Osteoblast (primary cell): ENCODE data around the gene AGMO. TPM values are rescaled to one million over a fixed set of nuclear protein-coding genes. Genes with fewer than 3 reads are reported as not detected.

Experiments
- DNase-seq: peaks from one replicate; pipeline ENCODE4 v3.0.0; 2011; ENCODE audit warnings: low spot score, mixed read lengths; ENCODE audit not compliant: insufficient read length; ENCODE audit errors: missing footprints
- H2AFZ ChIP-seq: 2 replicates; pipeline ENCODE4 v1.6.0; 2011; ENCODE audit warnings: mild to moderate bottlenecking, low read length
- H3K27ac ChIP-seq: 2 replicates; pipeline ENCODE4 v1.5.1; 2011; ENCODE audit warnings: mild to moderate bottlenecking, low read depth, low read length, moderate library complexity
- H3K27me3 ChIP-seq: 2 replicates; pipeline ENCODE4 v1.6.0; 2012; ENCODE audit warnings: mild to moderate bottlenecking, control low read depth, inconsistent platforms, low read length, moderate library complexity; ENCODE audit not compliant: insufficient read depth
- H3K36me3 ChIP-seq: 2 replicates; pipeline ENCODE4 v1.5.1; 2011; ENCODE audit warnings: mild to moderate bottlenecking, low read length, control low read depth, moderate library complexity; ENCODE audit not compliant: insufficient read depth
- H3K4me1 ChIP-seq: 2 replicates; pipeline ENCODE4 v1.5.1; 2011; ENCODE audit warnings: mild to moderate bottlenecking, low read length, control low read depth, moderate library complexity; ENCODE audit not compliant: insufficient read depth
- H3K4me2 ChIP-seq: 2 replicates; pipeline ENCODE4 v1.6.0; 2011; ENCODE audit warnings: mild to moderate bottlenecking, low read length; ENCODE audit not compliant: insufficient read depth
- H3K4me3 ChIP-seq: fragments of 200-600 bp; sonication (generic); 3 replicates; pipeline ENCODE4 v1.5.1; 2012; ENCODE audit warnings: mild to moderate bottlenecking, low read length, inconsistent platforms; ENCODE audit not compliant: insufficient read depth
- H3K79me2 ChIP-seq: 2 replicates; pipeline ENCODE4 v1.6.0; 2012; ENCODE audit warnings: mild to moderate bottlenecking, low read length, control low read depth, inconsistent platforms; ENCODE audit not compliant: insufficient read depth
- H3K9me3 ChIP-seq: 2 replicates; pipeline ENCODE4 v1.5.1; 2011; ENCODE audit warnings: low read depth, low read length, control low read depth
- H4K20me1 ChIP-seq: 2 replicates; pipeline ENCODE4 v1.6.0; 2012; ENCODE audit warnings: mild to moderate bottlenecking, low read length, control low read depth; ENCODE audit not compliant: insufficient read depth
- total RNA-seq: library from RNA; depleted of rRNA; stranded (reverse); fragments of >200 nt; gene quantifications from 2 replicates; pipeline ENCODE4 v1.2.3, GENCODE V29; 2012
- TF ChIP-seq, protein P1 (sequence below): IDR thresholded peaks from 2 replicates; pipeline ENCODE4 v1.5.1; 2011; ENCODE audit warnings: mild to moderate bottlenecking, low read depth, low read length, moderate library complexity; ENCODE audit errors: extremely low read depth

Gene AGMO
- total RNA-seq, 1 donor = under 0.01 TPM

DNA sequence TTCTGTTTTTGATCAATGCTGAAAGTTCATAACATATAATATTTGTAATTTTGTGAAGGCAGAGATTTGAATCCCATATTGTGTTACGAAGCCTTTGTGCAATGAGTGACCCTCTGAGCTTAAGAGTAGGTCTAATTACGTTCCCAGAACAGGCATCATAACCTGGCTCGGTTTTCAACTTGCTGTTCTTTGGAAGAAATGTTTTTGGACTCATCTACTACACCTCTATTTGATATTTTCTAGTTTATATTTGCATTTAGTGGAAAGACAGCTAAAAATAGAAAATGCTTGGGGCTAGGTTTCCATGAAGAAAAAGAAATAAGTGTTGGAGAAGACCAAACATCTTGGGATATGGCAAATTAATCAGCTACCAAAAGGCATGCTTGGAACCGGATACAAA is 234.8 kb downstream of the AGMO start:
- Histone ChIP-seq H3K4me2 (no peak overlapping the region), H3K4me3 (no peak overlapping the region), H3K79me2 (no peaks in the 10 kb centered on the region), H3K9me3 (no peaks in the 10 kb centered on the region), H3K36me3 (no peaks in the 10 kb centered on the region), H3K27me3 (no peaks in the 10 kb centered on the region), H4K20me1 (no peaks in the 10 kb centered on the region), H3K4me1 (peaks cover 4% of the 10 kb centered on the region), H3K27ac (no peak overlapping the region), H2AFZ (no peak overlapping the region)
- DNase-seq = no peak
- TF ChIP-seq, protein P1, sequence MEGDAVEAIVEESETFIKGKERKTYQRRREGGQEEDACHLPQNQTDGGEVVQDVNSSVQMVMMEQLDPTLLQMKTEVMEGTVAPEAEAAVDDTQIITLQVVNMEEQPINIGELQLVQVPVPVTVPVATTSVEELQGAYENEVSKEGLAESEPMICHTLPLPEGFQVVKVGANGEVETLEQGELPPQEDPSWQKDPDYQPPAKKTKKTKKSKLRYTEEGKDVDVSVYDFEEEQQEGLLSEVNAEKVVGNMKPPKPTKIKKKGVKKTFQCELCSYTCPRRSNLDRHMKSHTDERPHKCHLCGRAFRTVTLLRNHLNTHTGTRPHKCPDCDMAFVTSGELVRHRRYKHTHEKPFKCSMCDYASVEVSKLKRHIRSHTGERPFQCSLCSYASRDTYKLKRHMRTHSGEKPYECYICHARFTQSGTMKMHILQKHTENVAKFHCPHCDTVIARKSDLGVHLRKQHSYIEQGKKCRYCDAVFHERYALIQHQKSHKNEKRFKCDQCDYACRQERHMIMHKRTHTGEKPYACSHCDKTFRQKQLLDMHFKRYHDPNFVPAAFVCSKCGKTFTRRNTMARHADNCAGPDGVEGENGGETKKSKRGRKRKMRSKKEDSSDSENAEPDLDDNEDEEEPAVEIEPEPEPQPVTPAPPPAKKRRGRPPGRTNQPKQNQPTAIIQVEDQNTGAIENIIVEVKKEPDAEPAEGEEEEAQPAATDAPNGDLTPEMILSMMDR = no peak

DNA sequence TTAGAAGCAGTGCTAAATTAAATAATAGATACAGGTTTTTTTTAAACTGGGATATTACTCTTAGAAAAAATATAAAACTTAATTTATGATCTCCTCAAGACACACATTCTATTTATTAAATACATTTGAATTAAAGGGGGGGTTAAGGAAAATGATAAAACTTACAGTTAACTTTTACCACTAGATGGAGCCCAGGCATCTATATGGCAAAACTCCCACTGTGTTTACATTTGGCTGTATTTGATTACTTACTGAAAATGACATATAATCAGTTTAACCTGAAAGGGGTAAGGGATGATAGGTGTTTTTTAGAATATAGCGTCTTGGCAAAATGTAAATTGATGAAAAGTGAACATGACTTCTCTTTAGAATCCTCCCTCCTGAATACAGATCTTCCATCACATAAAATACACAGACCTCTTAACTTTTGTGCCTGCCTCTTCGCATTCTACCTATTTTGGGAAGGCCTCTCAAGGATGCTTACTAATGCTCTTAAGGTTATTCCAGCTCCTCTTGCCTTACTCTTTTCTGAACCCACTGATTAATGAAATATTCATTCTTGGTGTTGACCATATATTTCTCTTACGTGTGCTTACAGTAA is 235.7 kb downstream of the AGMO start:
- Histone ChIP-seq H3K27ac (no peak overlapping the region), H3K27me3 (no peaks in the 10 kb centered on the region), H4K20me1 (no peaks in the 10 kb centered on the region), H3K36me3 (no peaks in the 10 kb centered on the region), H3K4me3 (no peak overlapping the region), H2AFZ (no peak overlapping the region), H3K4me1 (peaks cover 4% of the 10 kb centered on the region), H3K79me2 (no peaks in the 10 kb centered on the region), H3K9me3 (no peaks in the 10 kb centered on the region), H3K4me2 (no peak overlapping the region)
- peak; percentile 18 for DNase-seq
- TF ChIP-seq, protein P1 = peak; percentile 66

DNA sequence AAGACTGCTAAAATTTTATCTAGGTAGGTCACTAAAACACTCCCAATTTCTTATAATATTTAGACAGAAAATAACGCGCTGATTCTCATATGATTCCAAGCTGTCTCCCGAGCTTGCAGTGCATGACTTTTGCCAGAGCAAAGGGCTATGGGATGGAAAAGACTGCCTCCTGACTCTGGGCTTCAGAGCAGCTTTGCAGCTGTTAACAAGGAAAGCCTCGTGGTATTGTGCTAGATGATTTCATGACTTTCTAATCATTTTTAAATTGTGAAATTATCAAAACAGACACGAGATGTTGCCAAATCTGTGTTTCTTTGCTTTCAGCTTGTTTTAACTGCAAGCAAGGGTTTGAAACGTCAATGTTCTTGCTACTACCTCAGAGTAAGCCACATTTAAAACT is 238.3 kb downstream of the AGMO start:
- peaks cover 4% of the 10 kb centered on the region for H3K4me1 ChIP-seq
- peak overlapping the region; percentile 47 for H3K4me2 ChIP-seq
- peak overlapping the region; percentile 86 for H2AFZ ChIP-seq
- no peaks in the 10 kb centered on the region for H3K36me3 ChIP-seq
- DNase-seq = no peak
- no peaks in the 10 kb centered on the region for H3K27me3 ChIP-seq
- no peaks in the 10 kb centered on the region for H4K20me1 ChIP-seq
- H3K4me3 ChIP-seq = no peak overlapping the region
- TF ChIP-seq, protein P1 = no peak
- no peaks in the 10 kb centered on the region for H3K9me3 ChIP-seq
- H3K27ac ChIP-seq = no peak overlapping the region
- no peaks in the 10 kb centered on the region for H3K79me2 ChIP-seq

DNA sequence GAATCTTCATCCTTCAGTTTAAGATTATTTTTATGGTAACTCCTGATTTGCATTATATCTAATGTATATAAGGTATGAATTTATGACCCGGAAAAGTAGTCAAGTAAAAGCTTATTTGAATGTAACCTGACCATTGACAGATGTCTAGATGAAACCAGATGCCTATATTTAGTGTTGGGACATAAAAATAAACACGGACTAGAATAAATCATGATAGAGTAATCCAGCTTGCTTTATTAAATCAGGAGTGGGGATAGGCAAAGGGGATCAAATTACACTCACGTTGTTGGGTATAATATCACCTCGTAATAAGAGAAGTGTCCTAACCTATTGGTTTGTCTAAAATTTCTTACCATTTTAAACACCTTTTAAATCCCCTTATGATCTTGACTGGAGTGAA is 244.6 kb downstream of the AGMO start:
- Histone ChIP-seq H3K79me2 (no peaks in the 10 kb centered on the region), H3K4me3 (no peak overlapping the region), H3K4me2 (no peak overlapping the region), H4K20me1 (no peaks in the 10 kb centered on the region), H3K27me3 (no peaks in the 10 kb centered on the region), H2AFZ (no peak overlapping the region), H3K27ac (no peak overlapping the region), H3K9me3 (no peaks in the 10 kb centered on the region), H3K36me3 (no peaks in the 10 kb centered on the region), H3K4me1 (no peaks in the 10 kb centered on the region)
- DNase-seq = no peak
- TF ChIP-seq, protein P1 = no peak
